Chondrocyte (in vitro differentiated cells): Measurements from ENCODE around the gene HLF. TPM values are rescaled to one million over a fixed set of nuclear protein-coding genes. Genes with fewer than 3 reads are reported as not detected.

Experiments used
- DNase-seq: peaks from one replicate; pipeline ENCODE4 v3.0.0; 2021; ENCODE audit warnings: mixed read lengths, low spot score
- H3K27ac Mint-ChIP-seq: one replicate; pipeline ENCODE4 v1.8.0; 2021; ENCODE audit warnings: mild to moderate bottlenecking, moderate library complexity, mixed read lengths; ENCODE audit not compliant: unreplicated experiment
- H3K27me3 Mint-ChIP-seq: 2 replicates; pipeline ENCODE4 v1.8.0; 2021; ENCODE audit warnings: low read depth, mixed read lengths
- H3K36me3 Mint-ChIP-seq: 2 replicates; pipeline ENCODE4 v1.8.0; 2021; ENCODE audit warnings: low read depth, mixed read lengths
- H3K4me1 Mint-ChIP-seq: 2 replicates; pipeline ENCODE4 v1.8.0; 2021; ENCODE audit warnings: low read depth, mild to moderate bottlenecking, mixed read lengths
- H3K4me3 Mint-ChIP-seq: one replicate; pipeline ENCODE4 v1.8.0; 2021; ENCODE audit warnings: mild to moderate bottlenecking, moderate library complexity, mixed read lengths; ENCODE audit not compliant: unreplicated experiment
- H3K9me3 Mint-ChIP-seq: 2 replicates; pipeline ENCODE4 v1.8.0; 2021; ENCODE audit warnings: low read depth, mixed read lengths
- CTCF ChIP-seq: fragments of 200-600 bp; sonication (generic); IDR thresholded peaks from 2 replicates; pipeline ENCODE4 v1.5.0; 2021; ENCODE audit warnings: antibody characterized with exemption, mild to moderate bottlenecking, moderate library complexity
- total RNA-seq: library from RNA; stranded (reverse); gene quantifications from 3 replicates; pipeline ENCODE4 v1.2.1, GENCODE V29; 2021

Gene HLF
- total RNA-seq, 1 donor from 2014 or later = 0.47 TPM

- Mint-ChIP-seq H3K27ac (no peak overlapping the region), H3K4me3 (no peak overlapping the region), H3K27me3 (peaks cover 14% of the 10 kb centered on the region), H3K4me1 (peaks cover 1% of the 10 kb centered on the region), H3K9me3 (no peaks in the 10 kb centered on the region), H3K36me3 (no peaks in the 10 kb centered on the region)
- TF ChIP-seq CTCF = no peak
- DNase-seq = no peak
Measured at GRCh38 chr17:55354010-55354409, 89.2 kb downstream of the HLF start.

- Mint-ChIP-seq H3K4me3 (no peak overlapping the region), H3K27me3 (peaks cover 14% of the 10 kb centered on the region), H3K36me3 (no peaks in the 10 kb centered on the region), H3K4me1 (no peaks in the 10 kb centered on the region), H3K9me3 (no peaks in the 10 kb centered on the region), H3K27ac (no peak overlapping the region)
- DNase-seq = no peak
- no peak for TF ChIP-seq CTCF
Measured at GRCh38 chr17:55354941-55355340, 90.2 kb downstream of the HLF start.

- Mint-ChIP-seq H3K27me3 (peaks cover 18% of the 10 kb centered on the region), H3K4me3 (no peak overlapping the region), H3K4me1 (no peaks in the 10 kb centered on the region), H3K9me3 (peaks cover 9% of the 10 kb centered on the region), H3K27ac (no peak overlapping the region), H3K36me3 (peaks cover 3% of the 10 kb centered on the region)
- peak; percentile 85 for TF ChIP-seq CTCF
- DNase-seq = no peak
Measured at GRCh38 chr17:55356434-55357328, 91.9 kb downstream of the HLF start.

- Mint-ChIP-seq H3K36me3 (peaks cover 3% of the 10 kb centered on the region), H3K27ac (no peak overlapping the region), H3K4me1 (no peaks in the 10 kb centered on the region), H3K4me3 (no peak overlapping the region), H3K9me3 (peaks cover 9% of the 10 kb centered on the region), H3K27me3 (peaks cover 11% of the 10 kb centered on the region)
- TF ChIP-seq CTCF = no peak
- DNase-seq = no peak
Measured at GRCh38 chr17:55360971-55361370, 96.2 kb downstream of the HLF start.

- Mint-ChIP-seq H3K27me3 (peaks cover 13% of the 10 kb centered on the region), H3K4me3 (no peak overlapping the region), H3K27ac (no peak overlapping the region), H3K36me3 (peaks cover 3% of the 10 kb centered on the region), H3K9me3 (peaks cover 9% of the 10 kb centered on the region), H3K4me1 (no peaks in the 10 kb centered on the region)
- DNase-seq = no peak
- no peak for TF ChIP-seq CTCF
Measured at GRCh38 chr17:55363033-55363432, 98.3 kb downstream of the HLF start.
